Measurements from ENCODE around the gene NRG2.

GRCh38 chr5:139855451-139855850, 187.6 kb downstream of the NRG2 start:
- TF ChIP-seq POLR2AphosphoS5 (IDR thresholded peaks at IDR 0.05; ENCODE audit: low read depth): no peak
- no peak for TF ChIP-seq CTCF (IDR thresholded peaks at IDR 0.05; ENCODE audit: insufficient read depth, low read length)

Data from HL-60 (cell line).